SK-N-SH (cell line): Measurements from ENCODE around the gene AATF. TPM values are rescaled to one million over a fixed set of nuclear protein-coding genes. Genes with fewer than 3 reads are reported as not detected.

Source experiments
- CTCF ChIA-PET: fragments of 300-600, 350-600 bp; formaldehyde crosslinking; extraction: SDS; loops from one replicate; lab custom pipeline; 2021; lab: Yijun Ruan, JAX
- POLR2A ChIA-PET: fragments of 350-600 bp; sonication (Branson Sonifier 250); formaldehyde crosslinking; extraction: SDS; loops from one replicate; lab custom pipeline; 2020; ENCODE audit warnings: antibody characterized with exemption, inconsistent platforms; lab: Yijun Ruan, JAX
- DNase-seq: peaks from one replicate; pipeline ENCODE4 v3.0.0; 2012
- H2AFZ ChIP-seq: fragments of 200-600 bp; sonication (generic); 2 replicates; pipeline ENCODE4 v1.8.1; 2016; ENCODE audit warnings: antibody characterized with exemption, mild to moderate bottlenecking, low read depth
- H3F3A ChIP-seq: fragments of 200-600 bp; sonication (generic); replicated peaks from 2 replicates; pipeline ENCODE3; 2016; ENCODE audit warnings: antibody characterized with exemption, mild to moderate bottlenecking; ENCODE audit not compliant: insufficient read depth
- H3K27ac ChIP-seq, 2 experiments: fragments of 200-500 bp in 1 of 2; fragments of 200-600 bp in 1 of 2; sonication (Bioruptor generic) in 1 of 2; sonication (generic), shearing (Covaris generic) in 1 of 2; 2 replicates each; pipeline versions ENCODE4 v1.5.1 to v1.6.1; 2014 to 2016; ENCODE audit warnings: low read depth in 2 of 2, inconsistent platforms in 1 of 2, low read length in 1 of 2, mild to moderate bottlenecking in 1 of 2, mixed read lengths in 1 of 2
- H3K27me3 ChIP-seq: fragments of 200-600 bp; sonication (generic), shearing (Covaris generic); 2 replicates; pipeline ENCODE4 v1.6.1; 2016; ENCODE audit warnings: mixed run types; ENCODE audit not compliant: insufficient read depth
- H3K36me3 ChIP-seq, 2 experiments: fragments of 200-500 bp in 1 of 2; fragments of 200-600 bp in 1 of 2; sonication (Bioruptor generic) in 1 of 2; sonication (generic) in 1 of 2; replicated peaks in 1 of 2; 2 replicates each; pipeline versions ENCODE3 to v1.5.1; 2014 to 2016; ENCODE audit warnings: low read length in 1 of 2, mild to moderate bottlenecking in 1 of 2; ENCODE audit not compliant: insufficient read depth in 2 of 2, control insufficient read depth in 1 of 2
- H3K4me1 ChIP-seq, 2 experiments: fragments of 200-500 bp in 1 of 2; fragments of 200-600 bp in 1 of 2; sonication (Bioruptor generic) in 1 of 2; sonication (generic), shearing (Covaris generic) in 1 of 2; 2 replicates each; pipeline versions ENCODE4 v1.5.1 to v1.6.1; 2014 to 2016; ENCODE audit warnings: low read depth in 1 of 2, low read length in 1 of 2, mixed run types in 1 of 2; ENCODE audit not compliant: insufficient read depth in 2 of 2, control insufficient read depth in 1 of 2
- H3K4me2 ChIP-seq: fragments of 200-600 bp; sonication (generic), shearing (Covaris generic); 2 replicates; pipeline ENCODE4 v1.6.1; 2017; ENCODE audit warnings: mixed run types
- H3K4me3 ChIP-seq, 2 experiments: fragments of 200-500 bp in 1 of 2; fragments of 200-600 bp in 1 of 2; sonication (Bioruptor generic) in 1 of 2; sonication (generic), shearing (Covaris generic) in 1 of 2; 2 replicates each; pipeline versions ENCODE4 v1.5.1 to v1.8.1; 2014 to 2016; ENCODE audit warnings: low read depth in 2 of 2, inconsistent platforms in 1 of 2, low read length in 1 of 2, mild to moderate bottlenecking in 1 of 2, mixed read lengths in 1 of 2, moderate library complexity in 1 of 2
- H3K79me2 ChIP-seq: fragments of 200-600 bp; sonication (generic); 2 replicates; pipeline ENCODE4 v1.8.1; 2017; ENCODE audit warnings: mild to moderate bottlenecking; ENCODE audit not compliant: insufficient read depth
- H3K9ac ChIP-seq: fragments of 200-600 bp; sonication (generic); 2 replicates; pipeline ENCODE4 v1.6.1; 2017; ENCODE audit warnings: mixed run types
- H3K9me2 ChIP-seq: fragments of 200-600 bp; sonication (generic); 2 replicates; pipeline ENCODE4 v1.6.1; 2017; ENCODE audit warnings: mixed run types
- H3K9me3 ChIP-seq: fragments of 200-600 bp; sonication (generic); 2 replicates; pipeline ENCODE4 v1.6.1; 2017; ENCODE audit warnings: mixed run types, mild to moderate bottlenecking, moderate library complexity
- H4K20me1 ChIP-seq: fragments of 200-600 bp; sonication (generic); 2 replicates; pipeline ENCODE4 v1.6.1; 2017; ENCODE audit warnings: mild to moderate bottlenecking, mixed run types; ENCODE audit not compliant: insufficient read depth
- CHD2 ChIP-seq: fragments of 150-350 bp; IDR thresholded peaks from 2 replicates; pipeline ENCODE4 v1.6.1; 2018; ENCODE audit warnings: low read length; ENCODE audit not compliant: partially characterized antibody
- EZH2phosphoT487 ChIP-seq: fragments of 200-600 bp; sonication (generic); IDR thresholded peaks from 2 replicates; pipeline ENCODE4 v1.6.1; 2017; ENCODE audit warnings: low read depth, mixed run types, mild to moderate bottlenecking, antibody characterized with exemption, moderate library complexity, borderline replicate concordance
- FOSL2 ChIP-seq: IDR thresholded peaks from 2 replicates; pipeline ENCODE4 v1.4.0; 2012; ENCODE audit warnings: low read depth, mild to moderate bottlenecking, moderate library complexity, borderline replicate concordance
- FOXM1 ChIP-seq: IDR thresholded peaks from 2 replicates; pipeline ENCODE4 v1.4.0; 2012; ENCODE audit warnings: low read depth, mild to moderate bottlenecking
- GABPA ChIP-seq: IDR thresholded peaks from 2 replicates; pipeline ENCODE4 v1.4.0; 2012; ENCODE audit warnings: low read depth, mild to moderate bottlenecking
- JUND ChIP-seq: IDR thresholded peaks from 2 replicates; pipeline ENCODE4 v1.4.0; 2012
- MEF2A ChIP-seq: IDR thresholded peaks from 2 replicates; pipeline ENCODE4 v1.4.0; 2012; ENCODE audit warnings: low read depth, borderline replicate concordance
- NRF1 ChIP-seq: IDR thresholded peaks from 2 replicates; pipeline ENCODE4 v1.6.1; 2012; ENCODE audit warnings: low read depth, mild to moderate bottlenecking, low read length
- PBX3 ChIP-seq: IDR thresholded peaks from 2 replicates; pipeline ENCODE4; 2012
- RAD21 ChIP-seq: IDR thresholded peaks from 2 replicates; pipeline ENCODE4 v1.6.1; 2012; ENCODE audit warnings: mild to moderate bottlenecking, low read length
- RCOR1 ChIP-seq: fragments of 150-350 bp; IDR thresholded peaks from 2 replicates; pipeline ENCODE4 v1.6.1; 2017; ENCODE audit warnings: antibody characterized with exemption, low read length
- REST ChIP-seq: IDR thresholded peaks from 2 replicates; pipeline ENCODE4 v1.6.1; 2012; ENCODE audit warnings: mild to moderate bottlenecking, low read depth, low read length, moderate library complexity
- RXRA ChIP-seq: IDR thresholded peaks from 2 replicates; pipeline ENCODE4 v1.4.0; 2012; ENCODE audit warnings: low read depth, mild to moderate bottlenecking, borderline replicate concordance
- SIN3A ChIP-seq: IDR thresholded peaks from 2 replicates; pipeline ENCODE4 v1.6.1; 2012; ENCODE audit warnings: low read depth, mild to moderate bottlenecking, low read length, moderate library complexity, borderline replicate concordance
- TAF1 ChIP-seq: IDR thresholded peaks from 2 replicates; pipeline ENCODE4 v1.6.1; 2012; ENCODE audit warnings: low read depth, mild to moderate bottlenecking, low read length, moderate library complexity, borderline replicate concordance
- TEAD4 ChIP-seq: IDR thresholded peaks from 2 replicates; pipeline ENCODE4 v1.4.0; 2012; ENCODE audit warnings: mild to moderate bottlenecking, borderline replicate concordance; ENCODE audit not compliant: insufficient read depth
- YY1 ChIP-seq: IDR thresholded peaks from 2 replicates; pipeline ENCODE4 v1.4.0; 2012; ENCODE audit warnings: low read depth, mild to moderate bottlenecking
- WGBS: methylation state at CpG from one replicate; pipeline ENCODE4 v1.1.6; 2017; ENCODE audit warnings: low lambda C conversion rate; 5-methylcytosine and 5-hydroxymethylcytosine counted together
- polyA plus RNA-seq, 3 experiments: library from polyadenylated mRNA; depleted of rRNA; stranded (reverse); fragments of >200 nt; gene quantifications; 2 replicates each; pipeline ENCODE4 v1.2.3, GENCODE V29; 2012
- TF ChIP-seq, protein P1 (sequence below): fragments of 150-350 bp; IDR thresholded peaks from 2 replicates; pipeline ENCODE4 v1.6.1; 2016; ENCODE audit warnings: mild to moderate bottlenecking, low read depth, low read length
- TF ChIP-seq, protein P2 (sequence below): IDR thresholded peaks from 2 replicates; pipeline ENCODE4 v1.4.0; 2012; ENCODE audit warnings: low read depth, borderline replicate concordance
- TF ChIP-seq, protein P3 (sequence below): IDR thresholded peaks from 2 replicates; pipeline ENCODE4 v1.4.0; 2012; ENCODE audit warnings: low read depth, borderline replicate concordance

Gene AATF
- polyA plus RNA-seq, 1 of the 3 experiments (the other 2 are of a cell fraction), result 18.8 TPM

- H3K9me2 ChIP-seq, result no peaks in the 10 kb centered on the region
- H4K20me1 ChIP-seq, result peaks cover 13% of the 10 kb centered on the region
- POLR2A ChIA-PET, result no interaction called here
- H2AFZ ChIP-seq, result peak overlapping the region; percentile 98
- H3K9ac ChIP-seq, result no peak overlapping the region
- peak overlapping the region; percentile 94 for H3K4me2 ChIP-seq
- no peak for DNase-seq
- peak overlapping the region; percentile 68 to 82; a peak in 3 of 4 replicates for H3K27ac ChIP-seq
- peaks cover 51% of the 10 kb centered on the region for H3K27me3 ChIP-seq
- H3F3A ChIP-seq, result peaks cover 8% of the 10 kb centered on the region
- H3K36me3 ChIP-seq, result peaks cover 24 to 25% of the 10 kb centered on the region in 2 experiments
- no peaks in the 10 kb centered on the region for H3K9me3 ChIP-seq
- 10% methylated on average over 17 of the region's 26 CpGs for whole genome bisulfite sequencing
- CTCF ChIA-PET, result interaction anchor here (0.8 to 1.6 kb wide), 6 partner anchors 15 to 320 kb away, joined by 3 to 4 read pairs (median 4); no protein-coding TSS in a partner anchor
- TF ChIP-seq NRF1 (no peak), JUND (no peak), RXRA (no peak), RCOR1 (no peak), REST (no peak), EZH2phosphoT487 (no peak), PBX3 (no peak), FOSL2 (no peak), GABPA (no peak), YY1 (no peak), RAD21 (no peak), FOXM1 (no peak), CHD2 (no peak), TAF1 (no peak), TEAD4 (no peak), SIN3A (no peak), MEF2A (no peak)
- TF ChIP-seq, protein P1, sequence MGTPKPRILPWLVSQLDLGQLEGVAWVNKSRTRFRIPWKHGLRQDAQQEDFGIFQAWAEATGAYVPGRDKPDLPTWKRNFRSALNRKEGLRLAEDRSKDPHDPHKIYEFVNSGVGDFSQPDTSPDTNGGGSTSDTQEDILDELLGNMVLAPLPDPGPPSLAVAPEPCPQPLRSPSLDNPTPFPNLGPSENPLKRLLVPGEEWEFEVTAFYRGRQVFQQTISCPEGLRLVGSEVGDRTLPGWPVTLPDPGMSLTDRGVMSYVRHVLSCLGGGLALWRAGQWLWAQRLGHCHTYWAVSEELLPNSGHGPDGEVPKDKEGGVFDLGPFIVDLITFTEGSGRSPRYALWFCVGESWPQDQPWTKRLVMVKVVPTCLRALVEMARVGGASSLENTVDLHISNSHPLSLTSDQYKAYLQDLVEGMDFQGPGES, result no peak
- TF ChIP-seq, protein P2, sequence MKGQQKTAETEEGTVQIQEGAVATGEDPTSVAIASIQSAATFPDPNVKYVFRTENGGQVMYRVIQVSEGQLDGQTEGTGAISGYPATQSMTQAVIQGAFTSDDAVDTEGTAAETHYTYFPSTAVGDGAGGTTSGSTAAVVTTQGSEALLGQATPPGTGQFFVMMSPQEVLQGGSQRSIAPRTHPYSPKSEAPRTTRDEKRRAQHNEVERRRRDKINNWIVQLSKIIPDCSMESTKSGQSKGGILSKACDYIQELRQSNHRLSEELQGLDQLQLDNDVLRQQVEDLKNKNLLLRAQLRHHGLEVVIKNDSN, result no peak
- TF ChIP-seq, protein P3, sequence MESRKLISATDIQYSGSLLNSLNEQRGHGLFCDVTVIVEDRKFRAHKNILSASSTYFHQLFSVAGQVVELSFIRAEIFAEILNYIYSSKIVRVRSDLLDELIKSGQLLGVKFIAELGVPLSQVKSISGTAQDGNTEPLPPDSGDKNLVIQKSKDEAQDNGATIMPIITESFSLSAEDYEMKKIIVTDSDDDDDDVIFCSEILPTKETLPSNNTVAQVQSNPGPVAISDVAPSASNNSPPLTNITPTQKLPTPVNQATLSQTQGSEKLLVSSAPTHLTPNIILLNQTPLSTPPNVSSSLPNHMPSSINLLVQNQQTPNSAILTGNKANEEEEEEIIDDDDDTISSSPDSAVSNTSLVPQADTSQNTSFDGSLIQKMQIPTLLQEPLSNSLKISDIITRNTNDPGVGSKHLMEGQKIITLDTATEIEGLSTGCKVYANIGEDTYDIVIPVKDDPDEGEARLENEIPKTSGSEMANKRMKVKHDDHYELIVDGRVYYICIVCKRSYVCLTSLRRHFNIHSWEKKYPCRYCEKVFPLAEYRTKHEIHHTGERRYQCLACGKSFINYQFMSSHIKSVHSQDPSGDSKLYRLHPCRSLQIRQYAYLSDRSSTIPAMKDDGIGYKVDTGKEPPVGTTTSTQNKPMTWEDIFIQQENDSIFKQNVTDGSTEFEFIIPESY, result no peak
- TF ChIP-seq, all 33 proteins: peak for 0
- Histone ChIP-seq H3K4me3 (peak overlapping the region; percentile 70 to 91), H3K79me2 (peaks cover 30% of the 10 kb centered on the region), H3K4me1 (peaks cover 0 to 16% of the 10 kb centered on the region in 2 experiments; a peak in 2 of 4 replicates)
Measured at GRCh38 chr17:36947922-36948716, 635 bp upstream of the AATF start.
